ENCODE data around the gene ALDH1B1. TPM values are rescaled to one million over a fixed set of nuclear protein-coding genes. Genes with fewer than 3 reads are reported as not detected.

The ALDH1B1 gene
- polyA plus RNA-seq, 1 donor (not counting 4 experiments of a cell fraction or from before 2014, with no cell fraction given) = 14.4 TPM

GRCh38 chr9:38368731-38369130 lies 23.8 kb upstream of the ALDH1B1 start:
- Histone ChIP-seq H3K4me2 (ENCODE audit: control insufficient read depth, extremely low read depth, insufficient read depth, low read depth, low read length) (no peak overlapping the region), H3K9me1 (ENCODE audit: control insufficient read depth, extremely low read depth, insufficient read depth, low read length) (no peaks in the 10 kb centered on the region), H3K27ac (ENCODE audit: control insufficient read depth, insufficient read depth, low read length) (no peak overlapping the region), H3K9me3 (ENCODE audit: control insufficient read depth, low read depth, low read length) (no peaks in the 10 kb centered on the region), H2AFZ (ENCODE audit: control insufficient read depth, low read length) (no peak overlapping the region), H3K9ac (ENCODE audit: control insufficient read depth, extremely low read depth, insufficient read depth, low read length) (no peak overlapping the region), H3K27me3 (ENCODE audit: control insufficient read depth, extremely low read depth, insufficient read depth, low read length) (peaks cover 10% of the 10 kb centered on the region), H3K36me3 (ENCODE audit: control insufficient read depth in 2 of 2, extremely low read depth in 1 of 2, insufficient read depth in 2 of 2, low read length in 2 of 2) (no peaks in the 10 kb centered on the region), H4K20me1 (ENCODE audit: control insufficient read depth, extremely low read depth, insufficient read depth, low read length) (no peaks in the 10 kb centered on the region), H3K79me2 (ENCODE audit: control insufficient read depth, insufficient read depth, low read length) (no peaks in the 10 kb centered on the region), H3K4me1 (ENCODE audit: control insufficient read depth, extremely low read depth, insufficient read depth, low read length) (no peaks in the 10 kb centered on the region), H3K4me3 (ENCODE audit: control insufficient read depth in 2 of 3, extremely low read depth in 1 of 3, insufficient read depth in 2 of 3, low read depth in 1 of 3, low read length in 3 of 3) (no peak overlapping the region)
- FAIRE-seq = no peak
- dilution Hi-C loops (cut with MboI; ENCODE audit: extremely low pct_ligation_motif_present, low sequenced_read_pairs) = no loop called here
- no peak for DNase-seq (ENCODE audit: low read depth, low spot score)
- TF ChIP-seq EZH2 (IDR thresholded peaks at IDR 0.05; ENCODE audit: low read length) (no peak), CTCF (optimal IDR thresholded peaks at IDR 0.05 in 1 of 3, IDR thresholded peaks at IDR 0.05 in 1 of 3, conservative IDR thresholded peaks at IDR 0.05 in 1 of 3; ENCODE audit: extremely low read depth in 1 of 3, insufficient read depth in 2 of 3, low read length in 3 of 3) (no peak)

- Histone ChIP-seq H3K9me1 (ENCODE audit: control insufficient read depth, extremely low read depth, insufficient read depth, low read length) (no peaks in the 10 kb centered on the region), H3K4me3 (ENCODE audit: control insufficient read depth in 2 of 3, extremely low read depth in 1 of 3, insufficient read depth in 2 of 3, low read depth in 1 of 3, low read length in 3 of 3) (no peak overlapping the region), H3K4me1 (ENCODE audit: control insufficient read depth, extremely low read depth, insufficient read depth, low read length) (no peaks in the 10 kb centered on the region), H3K9me3 (ENCODE audit: control insufficient read depth, low read depth, low read length) (no peaks in the 10 kb centered on the region), H3K27me3 (ENCODE audit: control insufficient read depth, extremely low read depth, insufficient read depth, low read length) (peaks cover 7% of the 10 kb centered on the region), H3K79me2 (ENCODE audit: control insufficient read depth, insufficient read depth, low read length) (no peaks in the 10 kb centered on the region), H3K4me2 (ENCODE audit: control insufficient read depth, extremely low read depth, insufficient read depth, low read depth, low read length) (no peak overlapping the region), H4K20me1 (ENCODE audit: control insufficient read depth, extremely low read depth, insufficient read depth, low read length) (no peaks in the 10 kb centered on the region), H2AFZ (ENCODE audit: control insufficient read depth, low read length) (no peak overlapping the region), H3K27ac (ENCODE audit: control insufficient read depth, insufficient read depth, low read length) (no peak overlapping the region), H3K36me3 (ENCODE audit: control insufficient read depth in 2 of 2, extremely low read depth in 1 of 2, insufficient read depth in 2 of 2, low read length in 2 of 2) (no peaks in the 10 kb centered on the region), H3K9ac (ENCODE audit: control insufficient read depth, extremely low read depth, insufficient read depth, low read length) (no peak overlapping the region)
- no peak for FAIRE-seq
- no peak for DNase-seq (ENCODE audit: low read depth, low spot score)
- dilution Hi-C loops (cut with MboI; ENCODE audit: extremely low pct_ligation_motif_present, low sequenced_read_pairs) = no loop called here
- TF ChIP-seq EZH2 (IDR thresholded peaks at IDR 0.05; ENCODE audit: low read length) = no peak
- no peak for TF ChIP-seq CTCF (optimal IDR thresholded peaks at IDR 0.05 in 1 of 3, IDR thresholded peaks at IDR 0.05 in 1 of 3, conservative IDR thresholded peaks at IDR 0.05 in 1 of 3; ENCODE audit: extremely low read depth in 1 of 3, insufficient read depth in 2 of 3, low read length in 3 of 3)
Measured at GRCh38 chr9:38370176-38370575, 22.3 kb upstream of the ALDH1B1 start.

All from keratinocyte (primary cell).